ENCODE results near the gene REPS1.

Gene REPS1

GRCh38 chr6:138856654-138857053, 131.4 kb downstream of the REPS1 start:
- DNase-seq (ENCODE audit: low read depth in 2 of 2), result no peak

All from stimulated activated CD4-positive, alpha-beta T cell treated with anti-CD3 and anti-CD28 coated beads, Interleukin-4, amount 100 ng/mL, for 48 hours (primary cell).